ENCODE results near the gene TTC3. TPM values are rescaled to one million over a fixed set of nuclear protein-coding genes. Genes with fewer than 3 reads are reported as not detected.

The TTC3 gene
- total and polyA plus RNA-seq, 9 of the 15 experiments (the other 6 are each of a cell fraction or from before 2014, with no cell fraction given): 17.5 to 92.0 (median 59.5) TPM

DNA sequence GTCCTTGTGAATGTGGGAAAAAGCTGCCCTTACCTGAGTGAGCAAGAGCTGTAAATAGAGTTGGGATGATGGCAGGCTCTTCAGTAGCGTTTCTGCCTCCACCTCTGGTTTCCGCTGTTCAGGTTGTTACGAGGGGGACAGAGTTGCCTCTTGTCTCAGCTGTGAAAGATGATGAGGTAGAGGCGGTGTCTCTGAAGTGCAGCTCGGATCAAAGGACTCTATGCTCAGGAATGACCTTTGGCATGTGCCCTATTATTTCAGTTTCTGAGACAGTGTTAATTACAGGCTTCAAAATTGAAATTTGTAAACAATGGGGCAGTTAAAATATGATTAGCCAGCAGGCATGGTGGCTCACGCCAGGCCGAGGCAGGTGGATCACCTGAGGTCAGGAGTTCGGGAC, 123.8 kb downstream of the TTC3 start:
- H3K27me3 ChIP-seq (ENCODE audit: control insufficient read depth in 2 of 2, insufficient read depth in 2 of 2, low read length in 2 of 2): no peaks in the 10 kb centered on the region
- H2AFZ ChIP-seq (ENCODE audit: low read depth, low read length): no peak overlapping the region
- no peaks in the 10 kb centered on the region for H3K9me1 ChIP-seq (ENCODE audit: control insufficient read depth, insufficient read depth, low read length)
- no peak overlapping the region for H3K4me3 ChIP-seq
- no peaks in the 10 kb centered on the region for H3K9me3 ChIP-seq (replicated peaks; ENCODE audit: control insufficient read depth, insufficient read depth, low read depth, low read length)
- ChIA-PET POLR2A (interaction anchor here (0.6 to 2.1 kb wide), 2 partner anchors 11 to 244 kb away, joined by 4 to 9 read pairs; no protein-coding TSS in a partner anchor), CTCF (ENCODE audit: low intra/inter-chr PET ratio) (no interaction called here)
- no peak for DNase-seq (ENCODE audit: extremely low read depth in 1 of 4, low spot score in 3 of 4)
- intact Hi-C loops (cut with micrococcal nuclease) (no loop called here), in situ Hi-C loops (cut with MboI) (no loop called here)
- no peak overlapping the region for H3K4me2 ChIP-seq (ENCODE audit: insufficient read depth, low read length)
- no peak overlapping the region for H3K27ac ChIP-seq (ENCODE audit: extremely low read depth, low read depth, low read length)
- peaks cover 0 to 2% of the 10 kb centered on the region in 2 experiments; a peak in 1 of 5 replicates for H3K4me1 ChIP-seq (replicated peaks in 1 of 2; ENCODE audit: control insufficient read depth in 2 of 2, insufficient read depth in 2 of 2, low read length in 2 of 2)
- no TSS peak for BruUV-seq (replicated peaks)
- no peaks in the 10 kb centered on the region for H4K20me1 ChIP-seq (replicated peaks; ENCODE audit: control insufficient read depth, insufficient read depth, low read length)
- WGBS (ENCODE audit: insufficient coverage, low coverage, missing lambda C conversion rate): 92% methylated on average over 8 of the region's 8 CpGs
- H3K9ac ChIP-seq (ENCODE audit: insufficient read depth in 1 of 2, low read depth in 2 of 2, low read length in 2 of 2): no peak overlapping the region
- no peaks in the 10 kb centered on the region for H3K79me2 ChIP-seq (ENCODE audit: control insufficient read depth, insufficient read depth, low read length)
- peaks cover 91% of the 10 kb centered on the region for H3K36me3 ChIP-seq (ENCODE audit: control insufficient read depth, insufficient read depth, low read length)
- no peak for ATAC-seq
- TF ChIP-seq CBX8 (IDR thresholded peaks at IDR 0.05; ENCODE audit: borderline replicate concordance, extremely low read depth, low read depth, low read length, poor library complexity, severe bottlenecking) (no peak), MCM5 (IDR thresholded peaks at IDR 0.05; ENCODE audit: low read depth) (no peak), DACH1 (IDR thresholded peaks at IDR 0.05; ENCODE audit: partially characterized antibody) (no peak), MAZ (CRISPR knock-in tag; conservative IDR thresholded peaks at IDR 0.05 in 1 of 2, IDR thresholded peaks at IDR 0.05 in 1 of 2) (no peak), ZNF324 (CRISPR knock-in tag; IDR thresholded peaks at IDR 0.05) (no peak), ELF4 (CRISPR knock-in tag; IDR thresholded peaks at IDR 0.05) (no peak), MBD2 (IDR thresholded peaks at IDR 0.05; ENCODE audit: borderline replicate concordance, low read depth) (no peak), RBM25 (IDR thresholded peaks at IDR 0.05; ENCODE audit: low read depth, low read length, severe bottlenecking) (no peak), JUND (IDR thresholded peaks at IDR 0.05; ENCODE audit: borderline replicate concordance, low read depth, low read length) (no peak), JUND (tag; IDR thresholded peaks at IDR 0.05; ENCODE audit: borderline replicate concordance, low read depth, low read length) (no peak), ELF2 (CRISPR knock-in tag; IDR thresholded peaks at IDR 0.05) (no peak), CEBPB (tag; IDR thresholded peaks at IDR 0.05) (no peak)
- TF ChIP-seq, protein P1, sequence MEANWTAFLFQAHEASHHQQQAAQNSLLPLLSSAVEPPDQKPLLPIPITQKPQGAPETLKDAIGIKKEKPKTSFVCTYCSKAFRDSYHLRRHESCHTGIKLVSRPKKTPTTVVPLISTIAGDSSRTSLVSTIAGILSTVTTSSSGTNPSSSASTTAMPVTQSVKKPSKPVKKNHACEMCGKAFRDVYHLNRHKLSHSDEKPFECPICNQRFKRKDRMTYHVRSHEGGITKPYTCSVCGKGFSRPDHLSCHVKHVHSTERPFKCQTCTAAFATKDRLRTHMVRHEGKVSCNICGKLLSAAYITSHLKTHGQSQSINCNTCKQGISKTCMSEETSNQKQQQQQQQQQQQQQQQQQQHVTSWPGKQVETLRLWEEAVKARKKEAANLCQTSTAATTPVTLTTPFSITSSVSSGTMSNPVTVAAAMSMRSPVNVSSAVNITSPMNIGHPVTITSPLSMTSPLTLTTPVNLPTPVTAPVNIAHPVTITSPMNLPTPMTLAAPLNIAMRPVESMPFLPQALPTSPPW (CRISPR knock-in tag; IDR thresholded peaks at IDR 0.05): no peak
- TF ChIP-seq, protein P2, sequence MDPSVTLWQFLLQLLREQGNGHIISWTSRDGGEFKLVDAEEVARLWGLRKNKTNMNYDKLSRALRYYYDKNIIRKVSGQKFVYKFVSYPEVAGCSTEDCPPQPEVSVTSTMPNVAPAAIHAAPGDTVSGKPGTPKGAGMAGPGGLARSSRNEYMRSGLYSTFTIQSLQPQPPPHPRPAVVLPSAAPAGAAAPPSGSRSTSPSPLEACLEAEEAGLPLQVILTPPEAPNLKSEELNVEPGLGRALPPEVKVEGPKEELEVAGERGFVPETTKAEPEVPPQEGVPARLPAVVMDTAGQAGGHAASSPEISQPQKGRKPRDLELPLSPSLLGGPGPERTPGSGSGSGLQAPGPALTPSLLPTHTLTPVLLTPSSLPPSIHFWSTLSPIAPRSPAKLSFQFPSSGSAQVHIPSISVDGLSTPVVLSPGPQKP (CRISPR knock-in tag; IDR thresholded peaks at IDR 0.05): no peak
- TF ChIP-seq, protein P3, sequence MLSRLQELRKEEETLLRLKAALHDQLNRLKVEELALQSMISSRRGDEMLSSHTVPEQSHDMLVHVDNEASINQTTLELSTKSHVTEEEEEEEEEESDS (CRISPR knock-in tag; IDR thresholded peaks at IDR 0.05): no peak
- TF ChIP-seq, protein P4, sequence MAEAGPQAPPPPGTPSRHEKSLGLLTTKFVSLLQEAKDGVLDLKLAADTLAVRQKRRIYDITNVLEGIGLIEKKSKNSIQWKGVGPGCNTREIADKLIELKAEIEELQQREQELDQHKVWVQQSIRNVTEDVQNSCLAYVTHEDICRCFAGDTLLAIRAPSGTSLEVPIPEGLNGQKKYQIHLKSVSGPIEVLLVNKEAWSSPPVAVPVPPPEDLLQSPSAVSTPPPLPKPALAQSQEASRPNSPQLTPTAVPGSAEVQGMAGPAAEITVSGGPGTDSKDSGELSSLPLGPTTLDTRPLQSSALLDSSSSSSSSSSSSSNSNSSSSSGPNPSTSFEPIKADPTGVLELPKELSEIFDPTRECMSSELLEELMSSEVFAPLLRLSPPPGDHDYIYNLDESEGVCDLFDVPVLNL (CRISPR knock-in tag; IDR thresholded peaks at IDR 0.05; ENCODE audit: low read depth): no peak
- TF ChIP-seq, protein P5, sequence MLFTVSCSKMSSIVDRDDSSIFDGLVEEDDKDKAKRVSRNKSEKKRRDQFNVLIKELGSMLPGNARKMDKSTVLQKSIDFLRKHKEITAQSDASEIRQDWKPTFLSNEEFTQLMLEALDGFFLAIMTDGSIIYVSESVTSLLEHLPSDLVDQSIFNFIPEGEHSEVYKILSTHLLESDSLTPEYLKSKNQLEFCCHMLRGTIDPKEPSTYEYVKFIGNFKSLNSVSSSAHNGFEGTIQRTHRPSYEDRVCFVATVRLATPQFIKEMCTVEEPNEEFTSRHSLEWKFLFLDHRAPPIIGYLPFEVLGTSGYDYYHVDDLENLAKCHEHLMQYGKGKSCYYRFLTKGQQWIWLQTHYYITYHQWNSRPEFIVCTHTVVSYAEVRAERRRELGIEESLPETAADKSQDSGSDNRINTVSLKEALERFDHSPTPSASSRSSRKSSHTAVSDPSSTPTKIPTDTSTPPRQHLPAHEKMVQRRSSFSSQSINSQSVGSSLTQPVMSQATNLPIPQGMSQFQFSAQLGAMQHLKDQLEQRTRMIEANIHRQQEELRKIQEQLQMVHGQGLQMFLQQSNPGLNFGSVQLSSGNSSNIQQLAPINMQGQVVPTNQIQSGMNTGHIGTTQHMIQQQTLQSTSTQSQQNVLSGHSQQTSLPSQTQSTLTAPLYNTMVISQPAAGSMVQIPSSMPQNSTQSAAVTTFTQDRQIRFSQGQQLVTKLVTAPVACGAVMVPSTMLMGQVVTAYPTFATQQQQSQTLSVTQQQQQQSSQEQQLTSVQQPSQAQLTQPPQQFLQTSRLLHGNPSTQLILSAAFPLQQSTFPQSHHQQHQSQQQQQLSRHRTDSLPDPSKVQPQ (CRISPR knock-in tag; IDR thresholded peaks at IDR 0.05; ENCODE audit: borderline replicate concordance): no peak
- no peak for FAIRE-seq
